Activated gamma-delta T cell treated with Interleukin-2 at 50 U/mL for 16 hours (primary cell): ENCODE measurements around the gene SLC35E2B.
"Not testable (repeated sequence)": the region's sequence is repeated elsewhere in the genome, so short reads cannot be mapped to it uniquely, and the experiment has no call there.

Experiments used
- DNase-seq: peaks from one replicate; pipeline ENCODE4 v3.0.0-alpha.2; 2020

The SLC35E2B gene

GRCh38 chr1:1702506-1702905 is 9.9 kb upstream of the SLC35E2B start:
- DNase-seq, result not testable (repeated sequence)

- DNase-seq, result not testable (repeated sequence)
Observed at GRCh38 chr1:1700557-1700956, 8.0 kb upstream of the SLC35E2B start.

GRCh38 chr1:1700067-1700466 is 7.5 kb upstream of the SLC35E2B start:
- DNase-seq, result not testable (repeated sequence)

GRCh38 chr1:1699061-1699460 is 6.5 kb upstream of the SLC35E2B start:
- DNase-seq, result not testable (repeated sequence)

- not testable (repeated sequence) for DNase-seq
Observed at GRCh38 chr1:1697358-1698183, 5.0 kb upstream of the SLC35E2B start.

GRCh38 chr1:1696431-1697357 is 4.1 kb upstream of the SLC35E2B start:
- DNase-seq, result not testable (repeated sequence)

GRCh38 chr1:1692324-1692713 is 276 bp downstream of the SLC35E2B start:
- peak; percentile 85 for DNase-seq

- not testable (repeated sequence) for DNase-seq
Observed at GRCh38 chr1:1691443-1691842, 1.2 kb downstream of the SLC35E2B start.

- not testable (repeated sequence) for DNase-seq
Observed at GRCh38 chr1:1689526-1689925, 3.1 kb downstream of the SLC35E2B start.

GRCh38 chr1:1687846-1688245 is 4.7 kb downstream of the SLC35E2B start:
- DNase-seq, result no peak

- DNase-seq, result no peak
Observed at GRCh38 chr1:1684031-1684681, 8.4 kb downstream of the SLC35E2B start.

- DNase-seq, result no peak
Observed at GRCh38 chr1:1683104-1683905, 9.3 kb downstream of the SLC35E2B start.

GRCh38 chr1:1680912-1681273 is 11.7 kb downstream of the SLC35E2B start:
- no peak for DNase-seq

- DNase-seq, result no peak
Observed at GRCh38 chr1:1680031-1680911, 12.3 kb downstream of the SLC35E2B start.

- DNase-seq, result no peak
Observed at GRCh38 chr1:1678581-1679380, 13.8 kb downstream of the SLC35E2B start.

- peak; percentile 49 for DNase-seq
Observed at GRCh38 chr1:1677718-1678580, 14.6 kb downstream of the SLC35E2B start.

- DNase-seq, result not testable (repeated sequence)
Observed at GRCh38 chr1:1676087-1676486, 16.5 kb downstream of the SLC35E2B start.

- DNase-seq, result not testable (repeated sequence)
Observed at GRCh38 chr1:1675218-1675617, 17.4 kb downstream of the SLC35E2B start.

GRCh38 chr1:1674806-1675205 is 17.8 kb downstream of the SLC35E2B start:
- DNase-seq, result not testable (repeated sequence)
